Activated CD8-positive, alpha-beta memory T cell treated with anti-CD3 and anti-CD28 coated beads, Interleukin-2, amount 50 U/mL, for 4 hours (primary cell): ENCODE results near the gene SARDH.

Experiments used
- DNase-seq: peaks from one replicate; pipeline ENCODE4 v3.0.0-alpha.2; 2020

The SARDH gene

GRCh38 chr9:133664173-133665050 is 73.7 kb downstream of the SARDH start:
- DNase-seq: no peak

- DNase-seq: no peak
Observed at GRCh38 chr9:133661846-133662540, 76.2 kb downstream of the SARDH start.

- no peak for DNase-seq
Observed at GRCh38 chr9:133659516-133659915, 78.6 kb downstream of the SARDH start.

- no peak for DNase-seq
Observed at GRCh38 chr9:133658442-133659431, 79.4 kb downstream of the SARDH start.

- DNase-seq: no peak
Observed at GRCh38 chr9:133657120-133657661, 81.0 kb downstream of the SARDH start.

- DNase-seq: peak; percentile 24
Observed at GRCh38 chr9:133656211-133657119, 81.7 kb downstream of the SARDH start.

- no peak for DNase-seq
Observed at GRCh38 chr9:133655701-133656100, 82.5 kb downstream of the SARDH start.

GRCh38 chr9:133654736-133655657 is 83.2 kb downstream of the SARDH start:
- DNase-seq: no peak

GRCh38 chr9:133653638-133654037 is 84.5 kb downstream of the SARDH start:
- no peak for DNase-seq

GRCh38 chr9:133650026-133650425 is 88.1 kb downstream of the SARDH start:
- no peak for DNase-seq

- no peak for DNase-seq
Observed at GRCh38 chr9:133649194-133649593, 89.0 kb downstream of the SARDH start.

GRCh38 chr9:133647765-133648469 is 90.2 kb downstream of the SARDH start:
- no peak for DNase-seq

- no peak for DNase-seq
Observed at GRCh38 chr9:133647148-133647547, 91.0 kb downstream of the SARDH start.

- no peak for DNase-seq
Observed at GRCh38 chr9:133645021-133645765, 93.0 kb downstream of the SARDH start.

- no peak for DNase-seq
Observed at GRCh38 chr9:133643978-133644760, 94.0 kb downstream of the SARDH start.

- no peak for DNase-seq
Observed at GRCh38 chr9:133643362-133643755, 94.8 kb downstream of the SARDH start.

GRCh38 chr9:133642708-133643361 is 95.3 kb downstream of the SARDH start:
- no peak for DNase-seq
